ENCODE measurements around the gene TPH2. TPM values are rescaled to one million over a fixed set of nuclear protein-coding genes. Genes with fewer than 3 reads are reported as not detected.

TPH2 gene
- total and polyA plus RNA-seq, 2 of the 13 experiments (the other 11 are each of a cell fraction or from before 2014, with no cell fraction given), result not detected

DNA sequence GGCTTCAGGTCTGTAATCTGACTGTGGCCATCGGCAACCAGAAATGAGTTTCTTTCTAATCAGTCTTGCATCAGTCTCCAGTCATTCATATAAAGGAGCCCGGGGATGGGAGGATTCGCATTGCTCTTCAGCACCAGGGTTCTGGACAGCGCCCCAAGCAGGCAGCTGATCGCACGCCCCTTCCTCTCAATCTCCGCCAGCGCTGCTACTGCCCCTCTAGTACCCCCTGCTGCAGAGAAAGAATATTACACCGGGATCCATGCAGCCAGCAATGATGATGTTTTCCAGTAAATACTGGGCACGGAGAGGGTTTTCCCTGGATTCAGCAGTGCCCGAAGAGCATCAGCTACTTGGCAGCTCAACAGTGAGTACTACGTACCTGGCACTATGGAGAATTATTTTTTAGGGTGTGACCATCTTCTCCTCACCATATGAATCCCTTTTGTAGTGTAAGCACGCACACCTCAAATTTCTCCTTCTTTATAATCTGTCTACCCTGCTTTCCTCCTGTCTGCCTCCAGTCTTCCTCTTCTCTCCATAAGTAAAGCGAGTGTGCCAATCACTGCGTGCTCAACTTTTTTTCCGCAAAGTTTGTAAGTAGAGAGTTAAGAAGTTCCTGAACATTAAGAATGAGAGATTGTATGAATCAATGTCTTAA lies at the start of gene TPH2 (continued):
- TF ChIP-seq ZNF501 (CRISPR knock-in tag; IDR thresholded peaks at IDR 0.05) (0 out of 2 replicates have a peak, but pooled peaks have one; percentile 23), ZEB1 (IDR thresholded peaks at IDR 0.05; ENCODE audit: insufficient replicate concordance, low read depth) (no peak), ZFP36 (IDR thresholded peaks at IDR 0.05; ENCODE audit: borderline replicate concordance, low read depth, low read length, partially characterized antibody) (no peak), ZFAT (CRISPR knock-in tag; conservative IDR thresholded peaks at IDR 0.05) (no peak), MLLT10 (CRISPR knock-in tag; IDR thresholded peaks at IDR 0.05) (no peak), CBX1 (IDR thresholded peaks at IDR 0.05; ENCODE audit: low read depth) (no peak), ZNF605 (CRISPR knock-in tag; IDR thresholded peaks at IDR 0.05) (peak; percentile 71; the same call in 1 of the 2 replicates), FOXA3 (CRISPR knock-in tag; IDR thresholded peaks at IDR 0.05) (peak; percentile 38; the same call in 1 of the 2 replicates), POLR2G (IDR thresholded peaks at IDR 0.05; ENCODE audit: low read depth, low read length) (no peak), JUN (CRISPR knock-in tag; IDR thresholded peaks at IDR 0.05) (no peak), FLYWCH1 (CRISPR knock-in tag; IDR thresholded peaks at IDR 0.05) (0 out of 2 replicates have a peak, but pooled peaks have one; percentile 69), ZBTB38 (CRISPR knock-in tag; IDR thresholded peaks at IDR 0.05) (0 out of 2 replicates have a peak, but pooled peaks have one; percentile 41), SNRNP70 (IDR thresholded peaks at IDR 0.05; ENCODE audit: low read depth, low read length) (no peak), ZMYM4 (CRISPR knock-in tag; IDR thresholded peaks at IDR 0.05) (peak; percentile 68), ZNF792 (CRISPR knock-in tag; IDR thresholded peaks at IDR 0.05) (peak; percentile 94)
- TF ChIP-seq, protein P1, sequence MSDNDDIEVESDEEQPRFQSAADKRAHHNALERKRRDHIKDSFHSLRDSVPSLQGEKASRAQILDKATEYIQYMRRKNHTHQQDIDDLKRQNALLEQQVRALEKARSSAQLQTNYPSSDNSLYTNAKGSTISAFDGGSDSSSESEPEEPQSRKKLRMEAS (IDR thresholded peaks at IDR 0.05), result no peak
- TF ChIP-seq, protein P2, sequence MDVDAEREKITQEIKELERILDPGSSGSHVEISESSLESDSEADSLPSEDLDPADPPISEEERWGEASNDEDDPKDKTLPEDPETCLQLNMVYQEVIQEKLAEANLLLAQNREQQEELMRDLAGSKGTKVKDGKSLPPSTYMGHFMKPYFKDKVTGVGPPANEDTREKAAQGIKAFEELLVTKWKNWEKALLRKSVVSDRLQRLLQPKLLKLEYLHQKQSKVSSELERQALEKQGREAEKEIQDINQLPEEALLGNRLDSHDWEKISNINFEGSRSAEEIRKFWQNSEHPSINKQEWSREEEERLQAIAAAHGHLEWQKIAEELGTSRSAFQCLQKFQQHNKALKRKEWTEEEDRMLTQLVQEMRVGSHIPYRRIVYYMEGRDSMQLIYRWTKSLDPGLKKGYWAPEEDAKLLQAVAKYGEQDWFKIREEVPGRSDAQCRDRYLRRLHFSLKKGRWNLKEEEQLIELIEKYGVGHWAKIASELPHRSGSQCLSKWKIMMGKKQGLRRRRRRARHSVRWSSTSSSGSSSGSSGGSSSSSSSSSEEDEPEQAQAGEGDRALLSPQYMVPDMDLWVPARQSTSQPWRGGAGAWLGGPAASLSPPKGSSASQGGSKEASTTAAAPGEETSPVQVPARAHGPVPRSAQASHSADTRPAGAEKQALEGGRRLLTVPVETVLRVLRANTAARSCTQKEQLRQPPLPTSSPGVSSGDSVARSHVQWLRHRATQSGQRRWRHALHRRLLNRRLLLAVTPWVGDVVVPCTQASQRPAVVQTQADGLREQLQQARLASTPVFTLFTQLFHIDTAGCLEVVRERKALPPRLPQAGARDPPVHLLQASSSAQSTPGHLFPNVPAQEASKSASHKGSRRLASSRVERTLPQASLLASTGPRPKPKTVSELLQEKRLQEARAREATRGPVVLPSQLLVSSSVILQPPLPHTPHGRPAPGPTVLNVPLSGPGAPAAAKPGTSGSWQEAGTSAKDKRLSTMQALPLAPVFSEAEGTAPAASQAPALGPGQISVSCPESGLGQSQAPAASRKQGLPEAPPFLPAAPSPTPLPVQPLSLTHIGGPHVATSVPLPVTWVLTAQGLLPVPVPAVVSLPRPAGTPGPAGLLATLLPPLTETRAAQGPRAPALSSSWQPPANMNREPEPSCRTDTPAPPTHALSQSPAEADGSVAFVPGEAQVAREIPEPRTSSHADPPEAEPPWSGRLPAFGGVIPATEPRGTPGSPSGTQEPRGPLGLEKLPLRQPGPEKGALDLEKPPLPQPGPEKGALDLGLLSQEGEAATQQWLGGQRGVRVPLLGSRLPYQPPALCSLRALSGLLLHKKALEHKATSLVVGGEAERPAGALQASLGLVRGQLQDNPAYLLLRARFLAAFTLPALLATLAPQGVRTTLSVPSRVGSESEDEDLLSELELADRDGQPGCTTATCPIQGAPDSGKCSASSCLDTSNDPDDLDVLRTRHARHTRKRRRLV (CRISPR knock-in tag; IDR thresholded peaks at IDR 0.05), result 0 out of 2 replicates have a peak, but pooled peaks have one; percentile 29
- TF ChIP-seq, protein P3, sequence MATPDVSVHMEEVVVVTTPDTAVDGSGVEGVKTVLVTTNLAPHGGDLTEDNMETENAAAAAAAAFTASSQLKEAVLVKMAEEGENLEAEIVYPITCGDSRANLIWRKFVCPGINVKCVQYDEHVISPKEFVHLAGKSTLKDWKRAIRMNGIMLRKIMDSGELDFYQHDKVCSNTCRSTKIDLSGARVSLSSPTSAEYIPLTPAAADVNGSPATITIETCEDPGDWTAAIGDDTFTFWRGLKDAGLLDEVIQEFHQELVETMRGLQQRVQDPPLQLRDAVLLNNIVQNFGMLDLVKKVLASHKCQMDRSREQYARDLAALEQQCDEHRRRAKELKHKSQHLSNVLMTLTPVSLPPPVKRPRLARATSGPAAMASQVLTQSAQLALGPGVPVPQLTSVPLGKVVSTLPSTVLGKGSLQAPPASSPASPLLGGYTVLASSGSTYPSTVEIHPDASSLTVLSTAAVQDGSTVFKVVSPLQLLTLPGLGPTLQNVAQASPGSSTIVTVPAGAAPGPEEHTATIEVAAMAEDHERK (CRISPR knock-in tag; IDR thresholded peaks at IDR 0.05; ENCODE audit: low read depth), result no peak
- TF ChIP-seq, protein P4, sequence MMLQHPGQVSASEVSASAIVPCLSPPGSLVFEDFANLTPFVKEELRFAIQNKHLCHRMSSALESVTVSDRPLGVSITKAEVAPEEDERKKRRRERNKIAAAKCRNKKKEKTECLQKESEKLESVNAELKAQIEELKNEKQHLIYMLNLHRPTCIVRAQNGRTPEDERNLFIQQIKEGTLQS (CRISPR knock-in tag; IDR thresholded peaks at IDR 0.05), result 0 out of 2 replicates have a peak, but pooled peaks have one; percentile 46

Data from HepG2 (cell line).